GM21381 (cell line): ENCODE measurements around the gene TPD52L3.

ENCODE experiments used
- ATAC-seq: cut with Tn5 transposase; IDR thresholded peaks from one replicate; pipeline ENCODE4 v1.9.1; 2021; ENCODE audit warnings: mild to moderate bottlenecking, moderate library complexity; ENCODE audit not compliant: unreplicated experiment

TPD52L3 gene

DNA sequence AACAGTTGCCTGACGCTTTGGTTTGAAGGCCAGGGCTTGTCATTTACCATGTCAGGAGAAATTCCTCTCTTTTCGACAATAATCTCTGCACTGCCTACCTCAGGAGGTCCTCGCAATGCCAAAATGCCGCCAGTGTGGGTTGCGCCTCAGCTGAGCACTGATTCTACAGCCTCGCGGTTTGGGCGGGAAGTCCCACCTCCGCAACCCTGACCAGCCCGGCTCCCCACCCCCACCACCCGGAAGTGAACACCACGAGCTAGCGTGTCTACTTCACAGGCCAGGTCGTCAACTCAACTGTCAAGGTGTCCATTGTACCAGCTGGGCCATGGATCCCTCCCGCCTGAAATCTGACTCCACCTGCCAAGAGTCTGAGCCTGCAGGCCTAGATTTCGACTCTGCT is at the start of gene TPD52L3:
Gene TPD52L3, plus strand, starts transcription at position 273 of the 400 bp plus-strand sequence. CDS start 221 bp downstream, outside the sequence.
- no peak for ATAC-seq

DNA sequence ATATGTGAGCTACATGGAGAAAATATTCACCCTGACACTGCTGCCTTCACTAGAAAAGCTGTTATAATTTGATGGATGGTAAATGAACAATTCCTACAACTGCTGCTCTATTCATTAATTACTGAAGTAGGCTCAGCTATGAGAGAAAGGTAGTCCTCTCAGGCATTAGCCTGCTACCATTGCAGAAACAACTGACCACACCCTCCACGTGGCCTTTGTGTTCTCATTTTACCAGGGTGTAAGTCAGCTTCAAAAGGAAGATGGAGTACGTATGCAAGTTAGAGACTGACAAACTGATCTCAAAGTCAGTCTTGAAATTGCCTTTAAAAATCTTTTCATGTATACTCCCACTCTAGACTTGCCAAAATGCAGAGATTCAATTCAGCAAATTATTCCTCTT is 26.3 kb upstream of the TPD52L3 start:
- ATAC-seq = no peak

DNA sequence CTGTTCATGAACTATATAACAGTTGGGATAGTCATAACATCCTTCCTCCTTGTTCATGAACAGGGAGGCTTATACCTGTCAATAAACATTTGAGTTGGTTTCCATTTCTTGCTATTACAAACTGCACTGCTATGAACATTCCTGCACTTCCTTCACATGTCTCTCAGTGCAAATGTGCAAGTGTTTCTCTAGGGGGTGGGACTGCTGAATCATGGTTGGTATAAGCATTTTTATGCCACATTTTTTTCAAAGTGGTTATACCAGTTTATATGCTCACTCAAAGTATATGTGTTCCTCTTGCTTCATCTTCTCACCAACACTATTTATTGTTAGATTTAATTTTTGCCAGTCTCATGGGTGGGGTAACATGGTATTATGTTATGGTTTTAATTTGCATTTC is 25.8 kb upstream of the TPD52L3 start:
- ATAC-seq = no peak

- no peak for ATAC-seq
Measured at GRCh38 chr9:6304232-6304631, 23.9 kb upstream of the TPD52L3 start.

DNA sequence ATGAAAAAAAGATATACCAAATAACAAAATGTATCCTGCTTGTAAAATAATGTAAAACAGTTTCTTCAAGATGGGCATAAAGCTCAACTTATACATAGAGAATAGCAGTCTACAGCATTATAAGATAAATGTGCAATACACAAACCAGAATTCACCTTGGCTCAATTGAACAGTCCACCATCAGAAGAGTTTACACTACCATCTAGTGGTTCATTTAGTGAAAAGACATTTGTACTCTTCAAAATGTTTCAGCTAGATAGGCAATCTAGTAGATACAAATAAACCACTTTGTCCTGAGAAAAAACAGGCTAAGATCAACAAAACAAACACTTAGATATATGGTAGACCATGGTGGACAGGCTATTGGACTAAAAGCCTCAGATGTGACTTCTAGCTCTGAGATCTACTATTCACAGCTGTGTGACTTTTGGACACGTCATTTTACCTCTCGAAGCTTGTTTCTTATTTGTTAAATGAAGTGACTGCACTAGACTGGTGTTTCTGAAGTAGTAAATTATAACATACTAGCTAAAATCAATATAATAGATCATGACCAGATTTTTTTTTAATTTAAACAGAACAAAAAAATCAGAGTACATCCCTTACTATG is 22.1 kb upstream of the TPD52L3 start:
- ATAC-seq = no peak

DNA sequence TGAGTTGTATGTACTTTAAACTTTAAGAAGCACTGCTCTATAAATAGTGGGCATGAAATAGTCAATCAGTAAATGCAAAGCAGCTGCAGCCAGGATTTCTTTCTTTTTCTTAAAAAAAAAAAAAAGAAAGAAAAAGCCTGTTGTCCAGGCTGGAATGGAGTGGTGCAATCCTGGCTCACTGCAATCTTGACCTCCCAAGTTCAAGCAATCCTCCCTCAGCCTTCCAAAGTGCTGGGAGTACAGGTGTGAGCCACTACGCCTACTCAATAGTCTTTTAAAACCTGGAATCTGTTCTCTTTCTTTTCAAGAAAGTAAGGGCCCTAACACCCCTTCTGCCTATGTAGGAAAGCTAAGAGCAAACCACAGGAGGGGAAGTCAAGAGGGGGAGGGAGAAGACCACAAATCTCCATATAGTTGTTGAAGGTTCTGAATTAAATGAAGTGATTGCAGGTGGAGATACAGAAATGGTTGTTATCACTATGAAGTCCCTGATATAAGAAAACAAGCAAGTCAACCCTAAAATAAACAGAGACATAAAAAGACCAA is 20.6 kb upstream of the TPD52L3 start:
- ATAC-seq = no peak

DNA sequence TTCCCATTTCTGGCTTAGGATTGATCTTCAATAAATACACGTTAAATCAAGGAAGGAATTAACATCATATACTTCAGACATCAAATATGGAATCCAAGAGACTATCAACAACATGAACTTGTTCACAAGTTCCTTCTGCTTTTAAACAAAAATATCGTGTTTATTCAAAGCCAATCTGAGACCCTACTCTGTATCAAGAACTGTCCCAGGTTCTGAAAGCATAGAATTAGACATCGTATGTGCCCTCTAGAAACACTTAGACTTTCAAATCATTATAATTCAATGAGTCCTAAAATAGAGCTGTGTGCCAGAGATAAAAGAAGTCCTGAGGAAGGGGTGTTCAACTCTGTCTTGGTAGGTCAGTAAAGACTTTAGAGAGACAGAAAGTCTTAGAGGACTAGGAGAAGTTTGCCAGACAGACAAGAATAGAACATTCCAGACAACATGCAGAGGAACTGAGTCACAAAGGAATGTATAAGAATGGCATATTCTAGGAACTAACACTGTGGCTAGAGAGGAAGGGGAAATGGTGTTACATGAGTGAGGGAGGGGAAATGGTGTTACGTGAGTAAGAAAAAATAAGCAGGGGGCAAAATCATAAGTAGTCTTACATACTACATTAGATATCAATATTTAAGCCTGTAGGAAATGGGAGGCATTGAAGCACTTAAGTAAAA is 2.9 kb downstream of the TPD52L3 start:
- no peak for ATAC-seq

DNA sequence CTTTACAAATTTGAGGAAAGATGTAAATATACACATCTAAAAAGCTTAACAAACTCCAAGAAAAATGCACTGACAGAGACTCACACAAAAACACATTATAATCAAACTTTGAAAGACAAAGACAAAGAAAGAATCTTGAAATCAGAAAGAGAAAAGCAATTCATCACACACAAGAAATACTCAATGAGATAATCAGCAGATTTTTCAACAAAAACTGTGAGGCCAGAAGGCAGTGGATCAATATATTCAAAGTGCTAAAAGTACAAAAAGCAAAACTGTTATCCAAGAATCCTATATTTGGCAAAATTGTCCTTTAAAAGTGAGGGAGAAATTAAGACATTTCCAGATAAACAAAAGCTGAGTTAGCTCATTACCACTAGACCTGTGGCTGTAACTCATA is 6.1 kb downstream of the TPD52L3 start:
- ATAC-seq = no peak

DNA sequence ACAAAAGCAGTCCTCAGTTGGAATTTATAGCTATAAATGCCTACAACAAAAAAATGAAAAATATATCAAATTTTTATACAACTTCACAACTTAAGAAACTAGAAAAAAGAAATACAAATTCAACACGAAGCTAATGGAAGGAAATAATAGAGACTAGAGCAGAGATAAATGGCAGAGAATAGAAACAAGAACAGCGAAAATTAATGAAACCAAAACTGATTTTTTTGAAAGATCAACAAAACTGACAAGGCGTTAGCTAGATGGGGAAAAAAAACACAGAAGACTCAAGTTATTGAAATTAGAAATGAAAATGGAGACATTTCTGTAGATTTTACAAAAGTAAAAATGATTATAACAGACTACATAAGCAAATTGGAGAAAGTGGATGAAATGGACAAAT is 20.6 kb downstream of the TPD52L3 start:
- no peak for ATAC-seq

DNA sequence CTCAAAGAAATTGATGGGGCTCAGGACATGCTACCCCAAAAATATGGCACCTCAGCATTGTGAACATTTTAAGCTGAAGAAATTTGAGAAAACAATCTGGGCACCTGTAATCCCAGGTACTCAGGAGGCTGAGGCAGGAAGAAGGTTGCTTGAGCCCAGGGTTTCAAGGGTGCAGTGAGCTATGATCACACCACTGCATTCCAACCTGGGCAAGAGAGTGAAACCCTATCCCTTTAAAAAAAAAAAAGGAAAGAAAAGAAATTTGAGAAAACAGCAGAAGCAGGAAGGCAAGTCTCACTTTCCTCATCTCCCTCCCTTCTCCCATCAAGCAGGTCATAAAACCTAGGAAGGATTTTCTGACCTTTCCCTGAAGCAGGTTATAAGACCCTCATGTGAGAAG is 23.6 kb downstream of the TPD52L3 start:
- ATAC-seq = no peak

- ATAC-seq = peak; percentile 69
Measured at GRCh38 chr9:6354072-6354686, 26.0 kb downstream of the TPD52L3 start.

DNA sequence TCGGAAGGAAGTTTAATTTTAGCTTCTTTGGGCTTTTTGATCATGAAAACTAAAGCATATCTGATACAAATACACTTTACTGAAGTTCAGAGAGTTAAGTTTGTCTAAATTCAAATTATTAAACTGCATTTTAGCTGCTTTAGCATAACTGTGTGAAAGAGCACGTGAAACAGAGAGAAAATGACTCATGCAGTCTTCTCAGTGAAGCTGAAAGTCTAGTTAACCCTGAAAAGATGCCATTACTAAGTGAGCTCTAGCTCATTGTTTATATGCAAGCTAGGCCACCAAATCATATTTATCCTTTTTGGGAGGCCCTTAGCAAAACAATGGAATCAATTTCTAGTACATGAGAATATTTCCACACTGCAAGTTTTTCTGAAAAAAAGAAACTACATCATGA is 27.6 kb downstream of the TPD52L3 start:
- no peak for ATAC-seq

- ATAC-seq = no peak
Measured at GRCh38 chr9:6356441-6356840, 28.3 kb downstream of the TPD52L3 start.

GRCh38 chr9:6356904-6357303 is 28.7 kb downstream of the TPD52L3 start:
- no peak for ATAC-seq

GRCh38 chr9:6367128-6367890 is 39.1 kb downstream of the TPD52L3 start:
- no peak for ATAC-seq

- no peak for ATAC-seq
Measured at GRCh38 chr9:6368831-6369230, 40.7 kb downstream of the TPD52L3 start.
